ENCODE data around the gene UBTF.

The UBTF gene

GRCh38 chr17:44198721-44199552 lies 20.5 kb downstream of the UBTF start:
- in situ Hi-C loops (cut with MboI; ENCODE audit: low sequenced_read_pairs) = no loop called here

- in situ Hi-C loops (cut with MboI; ENCODE audit: low sequenced_read_pairs) = no loop called here
Measured at GRCh38 chr17:44197980-44198720, 21.3 kb downstream of the UBTF start.

DNA sequence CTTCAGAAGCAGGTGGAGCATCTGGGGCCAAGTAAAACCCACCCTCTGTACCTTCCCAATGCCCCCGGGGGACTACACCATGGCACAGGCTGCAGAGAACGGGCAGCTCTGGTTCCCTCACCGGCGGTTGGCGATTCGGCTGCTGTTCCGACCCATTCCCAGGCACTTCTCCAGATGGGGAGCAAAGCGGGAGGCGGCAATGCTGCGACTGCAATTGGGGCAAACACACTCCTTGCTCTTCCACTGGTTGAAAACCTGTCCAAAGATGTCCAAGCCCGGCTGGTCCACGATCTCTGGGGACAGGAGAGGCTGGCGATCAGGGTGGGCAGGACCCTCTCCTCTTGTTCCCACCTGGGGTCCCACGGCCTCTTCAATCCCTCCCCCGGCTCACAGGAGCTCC lies 22.4 kb downstream of the UBTF start:
- in situ Hi-C loops (cut with MboI; ENCODE audit: low sequenced_read_pairs) = no loop called here

DNA sequence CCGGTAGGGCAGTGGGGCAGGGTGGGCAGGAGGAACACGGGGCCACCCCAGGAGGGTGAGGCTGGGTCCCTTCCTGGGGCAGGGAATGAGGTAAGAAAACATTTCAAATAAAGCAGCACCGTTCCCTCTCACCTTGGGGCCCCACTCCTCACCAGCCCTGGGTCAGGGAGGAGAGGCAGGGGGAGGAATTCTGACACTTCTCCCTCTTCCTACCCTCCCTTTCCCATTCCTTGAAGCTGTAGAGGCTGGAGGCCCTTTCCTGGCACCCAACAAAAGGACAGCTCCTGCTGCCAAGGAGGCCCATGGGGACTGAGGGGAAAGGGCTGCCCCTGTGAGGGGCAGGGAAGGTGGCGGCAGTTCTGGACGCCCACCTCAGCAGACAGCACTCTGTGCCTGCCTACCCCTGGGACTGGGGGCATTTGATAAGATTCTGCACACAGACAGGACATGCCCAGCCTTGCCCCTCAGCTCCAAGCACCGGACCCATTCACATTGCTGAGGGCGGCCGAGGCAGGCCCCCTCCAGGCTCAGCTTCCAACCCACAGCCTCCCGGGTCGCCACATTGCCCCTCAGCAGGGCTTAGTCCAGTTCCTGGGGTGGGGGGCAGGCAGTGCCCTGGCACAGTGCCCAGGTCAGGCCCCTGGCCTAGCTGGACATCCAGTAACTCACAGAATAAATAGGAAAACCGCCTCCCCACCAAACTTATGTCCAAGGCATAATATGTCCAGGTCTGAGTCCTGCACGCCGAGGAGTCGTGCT lies 26.0 kb downstream of the UBTF start:
- in situ Hi-C loops (cut with MboI; ENCODE audit: low sequenced_read_pairs) = no loop called here

DNA sequence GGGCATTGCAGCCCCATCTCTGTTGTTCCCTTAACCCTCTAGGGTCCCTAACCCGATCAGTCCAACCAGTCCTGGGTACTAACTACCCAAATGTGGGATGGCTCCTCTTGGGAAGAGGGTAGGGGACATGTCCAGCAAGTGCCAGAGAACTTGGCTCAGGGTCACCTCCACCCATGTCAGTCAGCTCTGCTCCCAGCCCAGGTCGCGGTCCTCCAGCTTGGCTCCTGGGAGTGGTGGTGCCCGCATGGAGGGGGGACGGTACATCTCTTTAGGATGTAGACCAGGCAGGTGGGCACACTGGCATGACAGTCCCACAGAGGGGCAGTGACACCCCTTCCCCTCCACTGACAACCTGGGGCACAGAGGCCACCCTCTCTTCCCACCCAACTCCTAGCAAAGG lies 26.7 kb downstream of the UBTF start:
- in situ Hi-C loops (cut with MboI; ENCODE audit: low sequenced_read_pairs) = no loop called here

DNA sequence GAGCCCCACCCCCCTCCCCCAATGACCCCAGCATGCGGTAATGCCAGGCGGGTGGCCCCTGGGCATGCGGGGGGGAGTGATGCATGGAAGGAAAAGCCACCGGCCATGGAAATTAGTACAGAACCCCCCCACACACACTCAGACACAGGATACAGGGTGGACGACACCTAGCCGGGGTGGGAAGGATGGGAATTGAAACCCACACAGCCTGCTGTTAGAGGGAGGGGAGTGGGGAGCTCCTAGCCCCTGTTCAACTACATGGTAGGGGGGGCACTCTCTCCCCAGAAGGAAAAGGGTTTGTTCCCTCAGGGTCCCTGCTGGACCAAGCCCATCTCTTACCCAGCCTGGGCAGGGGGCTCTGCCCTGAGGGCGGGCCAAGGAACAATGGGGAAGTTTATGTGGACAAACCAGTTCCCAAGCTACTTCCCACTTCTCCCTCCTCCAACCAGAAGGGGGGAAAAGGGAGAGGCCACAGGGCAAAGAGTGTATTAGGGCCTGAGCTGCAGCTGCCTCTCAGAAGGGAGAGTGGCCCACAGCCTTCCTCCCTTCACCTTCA lies 27.5 kb downstream of the UBTF start:
- in situ Hi-C loops (cut with MboI; ENCODE audit: low sequenced_read_pairs) = no loop called here

- in situ Hi-C loops (cut with MboI; ENCODE audit: low sequenced_read_pairs) = no loop called here
Measured at GRCh38 chr17:44191369-44191768, 28.1 kb downstream of the UBTF start.

GRCh38 chr17:44190481-44190880 lies 29.0 kb downstream of the UBTF start:
- in situ Hi-C loops (cut with MboI; ENCODE audit: low sequenced_read_pairs) = no loop called here

- in situ Hi-C loops (cut with MboI; ENCODE audit: low sequenced_read_pairs) = no loop called here
Measured at GRCh38 chr17:44188576-44189403, 30.7 kb downstream of the UBTF start.

DNA sequence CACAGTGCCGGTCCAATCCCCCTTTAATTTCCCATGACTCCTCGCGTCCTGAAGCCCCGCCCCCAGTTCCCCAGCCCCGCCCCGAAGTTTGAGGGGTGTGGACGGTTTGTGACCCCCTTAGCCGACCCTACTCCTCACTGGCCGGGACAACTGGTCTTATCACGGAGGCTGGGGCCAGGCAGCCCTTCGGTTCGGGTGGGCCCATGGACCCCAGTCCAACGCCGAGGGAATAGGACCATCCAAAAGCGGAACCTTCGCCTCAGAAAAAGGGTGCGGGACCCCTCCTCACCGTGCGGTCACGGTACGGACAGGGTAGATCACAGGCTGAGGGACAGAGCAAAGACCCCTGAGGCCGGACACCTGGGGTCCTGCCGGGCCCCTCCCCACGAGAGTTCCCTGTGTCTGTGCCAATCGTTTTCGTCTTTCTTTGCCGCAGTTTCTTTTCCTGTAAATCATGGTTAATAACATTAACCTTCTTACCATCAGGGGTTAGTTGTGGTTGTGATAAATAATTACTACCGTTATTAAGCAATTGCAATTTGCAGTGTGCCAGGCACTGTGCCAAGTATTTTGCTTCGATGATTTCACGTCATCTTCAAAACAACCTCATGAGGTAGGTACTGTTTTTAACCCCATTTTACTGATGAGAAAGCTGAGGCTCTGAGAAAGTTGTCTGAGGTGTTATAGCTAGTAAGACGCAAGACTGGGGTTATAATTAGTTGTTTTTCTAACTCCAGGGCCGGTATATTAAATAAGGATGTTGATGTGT lies 32.2 kb downstream of the UBTF start:
- in situ Hi-C loops (cut with MboI; ENCODE audit: low sequenced_read_pairs) = no loop called here

DNA sequence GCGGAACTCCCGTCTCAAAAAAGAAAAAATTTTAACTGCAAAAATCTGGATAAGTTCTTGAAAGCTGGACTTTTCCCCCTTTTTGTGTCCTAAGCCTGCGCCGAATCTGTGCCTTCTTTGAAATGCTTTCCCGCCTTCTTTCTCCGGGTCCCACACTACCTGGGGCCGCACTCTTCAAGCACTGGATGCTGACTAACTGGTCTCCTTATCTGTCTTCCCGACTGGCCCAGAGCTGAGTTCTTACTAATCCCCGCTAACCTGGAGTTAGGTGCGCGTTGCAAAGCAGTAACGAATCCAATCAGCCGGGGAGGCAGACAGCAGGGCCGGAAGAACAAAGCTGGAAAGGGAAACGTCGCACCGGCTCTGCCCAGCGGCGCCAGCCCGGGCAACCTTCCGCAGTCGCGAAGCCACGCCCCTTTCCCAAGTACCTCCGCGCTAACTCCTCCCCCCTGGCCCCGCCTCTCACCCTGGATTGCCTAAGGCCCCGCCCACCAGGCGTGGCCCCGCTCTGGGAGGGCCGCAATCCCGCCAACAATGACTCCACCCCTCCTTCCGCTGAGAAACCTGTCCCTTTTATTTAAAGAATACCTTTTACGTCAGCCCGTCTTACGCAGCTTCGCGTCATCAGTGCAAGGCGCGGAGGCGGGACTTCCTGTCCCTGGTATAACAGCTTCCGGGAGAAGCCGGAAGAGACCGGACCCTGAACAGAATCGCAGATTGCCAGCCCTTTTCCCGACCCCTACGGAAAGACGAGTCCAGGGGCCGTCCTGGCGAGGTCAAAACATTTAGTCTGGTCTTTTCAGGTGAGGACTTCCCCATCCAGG lies 33.0 kb downstream of the UBTF start, which contains the start of gene TMUB2:
Gene TMUB2, plus strand, starts transcription at position 666 of the 824 bp plus-strand sequence. CDS start 737 bp downstream, outside the sequence.
- in situ Hi-C loops (cut with MboI; ENCODE audit: low sequenced_read_pairs) = no loop called here

DNA sequence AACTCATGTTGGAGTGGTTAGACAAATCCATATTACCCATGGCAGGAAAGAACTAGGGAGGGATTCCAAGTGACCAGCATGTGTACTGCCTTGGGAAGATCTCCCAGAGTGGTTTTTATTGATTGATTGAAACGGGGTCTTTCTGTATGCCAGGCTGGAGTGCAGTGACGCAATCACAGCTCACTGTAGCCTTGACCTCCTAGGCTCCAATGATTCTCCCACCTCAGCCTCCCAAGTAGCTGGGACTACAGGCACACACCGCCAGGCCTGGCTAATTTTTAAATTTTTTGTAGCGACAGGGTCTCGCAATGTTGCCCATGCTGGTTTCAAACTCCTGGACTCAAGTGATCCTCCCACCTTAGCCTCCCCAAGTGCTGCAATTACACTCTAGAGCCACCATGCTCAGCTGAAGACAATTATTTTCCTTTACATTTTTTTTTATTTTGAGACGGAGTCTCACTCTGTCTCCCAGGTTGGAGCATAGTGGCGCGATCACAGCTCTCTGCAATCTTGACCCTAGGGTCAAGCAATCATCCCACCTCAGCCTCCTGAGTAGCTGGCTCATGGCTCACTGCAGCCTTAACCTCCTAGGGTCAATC lies 35.2 kb downstream of the UBTF start:
- in situ Hi-C loops (cut with MboI; ENCODE audit: low sequenced_read_pairs) = no loop called here

DNA sequence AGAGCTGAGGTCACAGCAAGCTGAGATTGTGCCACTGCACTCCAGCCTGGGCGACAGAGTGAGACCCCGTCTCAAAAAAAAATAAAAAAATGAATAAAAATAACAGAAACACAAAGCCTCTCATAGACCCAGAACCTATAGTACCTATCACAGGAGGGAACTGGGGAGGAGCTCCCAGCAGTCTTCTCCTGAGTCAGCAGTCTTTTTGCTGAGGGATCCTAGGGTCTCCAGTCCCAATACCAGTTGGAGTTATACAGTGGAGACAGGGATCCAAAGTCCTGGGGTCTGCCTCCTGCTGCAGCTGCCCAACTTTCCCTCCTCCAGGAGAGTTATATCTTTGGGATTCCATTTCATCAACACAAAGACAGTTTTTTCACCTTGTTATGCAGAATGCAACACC lies 36.5 kb downstream of the UBTF start:
- in situ Hi-C loops (cut with MboI; ENCODE audit: low sequenced_read_pairs) = no loop called here

DNA sequence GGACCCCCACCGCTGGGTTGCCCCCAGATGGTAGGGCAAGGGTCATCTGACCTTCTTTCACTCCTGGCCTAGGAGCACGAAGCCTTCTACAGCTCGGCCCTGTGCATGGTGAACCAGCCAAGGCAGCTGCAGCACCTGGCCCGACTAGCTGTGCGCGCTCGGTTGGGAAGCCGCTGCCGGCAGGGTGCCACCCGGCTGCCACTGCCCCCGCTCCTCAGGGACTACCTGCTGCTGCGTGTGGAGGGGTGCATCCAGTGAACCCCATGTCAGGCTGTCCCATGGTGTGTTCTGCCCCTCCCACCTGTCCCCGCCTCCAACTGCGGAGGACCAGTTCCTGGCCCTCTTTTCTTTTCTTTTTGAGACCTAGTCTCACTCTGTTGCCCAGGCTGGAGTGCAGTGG lies 41.3 kb downstream of the UBTF start:
- in situ Hi-C loops (cut with MboI; ENCODE audit: low sequenced_read_pairs) = no loop called here

GRCh38 chr17:44177640-44178039 lies 41.8 kb downstream of the UBTF start:
- in situ Hi-C loops (cut with MboI; ENCODE audit: low sequenced_read_pairs) = no loop called here

DNA sequence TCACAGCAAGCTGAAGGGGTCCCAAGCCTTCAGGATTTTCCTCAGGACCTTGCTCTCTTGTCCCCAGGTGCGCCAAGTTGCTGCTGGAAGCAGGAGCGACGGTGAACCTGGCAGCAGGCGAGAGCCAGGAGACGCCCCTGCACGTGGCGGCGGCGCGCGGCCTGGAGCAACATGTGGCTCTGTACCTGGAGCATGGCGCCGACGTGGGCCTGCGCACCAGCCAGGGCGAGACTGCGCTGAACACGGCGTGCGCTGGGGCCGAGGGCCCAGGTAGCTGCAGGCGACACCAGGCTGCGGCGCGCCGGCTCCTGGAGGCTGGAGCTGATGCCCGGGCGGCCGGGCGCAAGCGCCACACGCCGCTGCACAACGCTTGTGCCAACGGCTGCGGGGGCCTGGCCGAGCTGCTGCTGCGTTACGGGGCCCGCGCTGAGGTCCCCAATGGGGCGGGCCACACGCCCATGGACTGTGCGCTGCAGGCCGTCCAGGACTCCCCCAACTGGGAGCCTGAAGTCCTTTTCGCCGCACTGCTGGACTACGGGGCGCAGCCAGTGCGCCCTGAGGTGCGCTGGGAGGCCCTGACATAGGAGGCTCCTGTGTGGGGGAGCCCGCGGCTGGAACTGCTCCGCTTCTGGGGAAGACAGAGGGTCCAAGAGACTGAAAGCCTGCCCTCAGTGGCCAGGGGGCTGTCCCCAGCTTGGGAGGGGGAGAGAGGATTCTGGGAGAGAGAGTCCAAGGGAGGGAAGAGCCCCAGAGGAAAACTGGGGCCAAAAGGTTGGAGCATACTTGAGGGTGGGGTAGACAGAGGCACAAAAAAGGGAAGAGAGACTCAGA lies 42.6 kb downstream of the UBTF start:
- in situ Hi-C loops (cut with MboI; ENCODE audit: low sequenced_read_pairs) = no loop called here

DNA sequence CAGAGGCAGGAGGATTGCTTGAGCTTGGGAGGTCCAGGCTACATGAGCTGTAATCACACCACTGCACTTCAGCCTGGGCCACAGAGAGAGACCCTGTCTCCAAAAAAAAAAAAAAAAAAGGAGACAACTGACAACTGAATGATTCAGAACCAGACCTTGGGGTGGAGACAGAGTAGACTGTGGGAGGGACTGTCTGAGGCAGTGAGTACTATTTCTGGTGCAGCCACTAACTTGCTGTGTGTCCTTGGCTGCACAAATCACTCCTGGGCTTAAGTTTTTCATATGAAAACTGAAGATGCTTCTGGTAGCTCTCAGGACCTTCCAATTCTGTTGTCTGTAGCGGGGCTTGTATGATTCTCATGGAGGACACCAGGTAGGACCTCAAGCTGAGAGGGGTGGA lies 43.2 kb downstream of the UBTF start:
- in situ Hi-C loops (cut with MboI; ENCODE audit: low sequenced_read_pairs) = no loop called here

Measured in hTERT RPE-1 (cell line).